Tibial artery (tissue), 4 donors: ENCODE data around the gene UPK2.

Experiments used
- DNase-seq, 2 donors: peaks; one replicate each; pipeline ENCODE4 v3.0.0-alpha.2; 2019
- H3K27ac ChIP-seq, 2 donors: fragments of 200-600 bp; sonication (generic) in 1 of 2; 1 replicate in 1 of 2; 2 replicates in 1 of 2; pipeline ENCODE4 v1.5.1; 2018 to 2019; ENCODE audit warnings: mild to moderate bottlenecking in 1 of 2
- H3K27me3 ChIP-seq, 2 donors: fragments of 200-600 bp; sonication (generic) in 1 of 2; one replicate each; pipeline versions ENCODE4 v1.5.1 to v1.6.0; 2016 to 2019
- H3K36me3 ChIP-seq, 3 donors: fragments of 200-600 bp; sonication (generic) in 2 of 3; one replicate each; pipeline ENCODE4 v1.5.1; 2016 to 2019; ENCODE audit warnings: mild to moderate bottlenecking in 2 of 3
- H3K4me1 ChIP-seq, 4 donors: fragments of 200-600 bp; sonication (generic) in 2 of 4; 1 replicate in 3 of 4; 2 replicates in 1 of 4; pipeline ENCODE4 v1.5.1; 2016 to 2019
- H3K4me3 ChIP-seq, 2 donors: fragments of 200-600 bp; sonication (generic) in 1 of 2; 1 replicate in 1 of 2; 2 replicates in 1 of 2; pipeline ENCODE4 v1.5.1; 2018 to 2019; ENCODE audit warnings: mild to moderate bottlenecking in 2 of 2
- H3K9me3 ChIP-seq, 3 donors: fragments of 200-600 bp; sonication (generic) in 1 of 3; one replicate each; pipeline ENCODE4 v1.5.1; 2016 to 2019
- CTCF ChIP-seq, 2 experiments: fragments of 200-600 bp in 1 of 2; fragments of 450-650 bp in 1 of 2; IDR thresholded peaks; one replicate each; pipeline ENCODE4 v1.5.1; 2017 to 2019; ENCODE audit warnings: antibody characterized with exemption in 2 of 2, mild to moderate bottlenecking in 1 of 2, moderate library complexity in 1 of 2
- intact Hi-C: fragments of 100-400 bp; cut with DNase I; formaldehyde crosslinking; loops from one replicate; pipeline ENCODE4 v1.15.0; 2023; ENCODE audit warnings: low total_unique reads

The UPK2 gene

GRCh38 chr11:118921121-118921928 is 34.8 kb upstream of the UPK2 start:
- Histone ChIP-seq H3K27ac (peak overlapping the region; percentile 85 to 99), H3K4me1 (peaks cover 28 to 77% (median 64%) of the 10 kb centered on the region in 4 donors), H3K36me3 (no peaks in the 10 kb centered on the region), H3K4me3 (peak overlapping the region; percentile 72 to 91), H3K9me3 (no peaks in the 10 kb centered on the region), H3K27me3 (no peaks in the 10 kb centered on the region)
- intact Hi-C loops, result no loop called here
- no peak for TF ChIP-seq CTCF (IDR thresholded peaks at IDR 0.05)
- DNase-seq, result peak; percentile 91 to 95

DNA sequence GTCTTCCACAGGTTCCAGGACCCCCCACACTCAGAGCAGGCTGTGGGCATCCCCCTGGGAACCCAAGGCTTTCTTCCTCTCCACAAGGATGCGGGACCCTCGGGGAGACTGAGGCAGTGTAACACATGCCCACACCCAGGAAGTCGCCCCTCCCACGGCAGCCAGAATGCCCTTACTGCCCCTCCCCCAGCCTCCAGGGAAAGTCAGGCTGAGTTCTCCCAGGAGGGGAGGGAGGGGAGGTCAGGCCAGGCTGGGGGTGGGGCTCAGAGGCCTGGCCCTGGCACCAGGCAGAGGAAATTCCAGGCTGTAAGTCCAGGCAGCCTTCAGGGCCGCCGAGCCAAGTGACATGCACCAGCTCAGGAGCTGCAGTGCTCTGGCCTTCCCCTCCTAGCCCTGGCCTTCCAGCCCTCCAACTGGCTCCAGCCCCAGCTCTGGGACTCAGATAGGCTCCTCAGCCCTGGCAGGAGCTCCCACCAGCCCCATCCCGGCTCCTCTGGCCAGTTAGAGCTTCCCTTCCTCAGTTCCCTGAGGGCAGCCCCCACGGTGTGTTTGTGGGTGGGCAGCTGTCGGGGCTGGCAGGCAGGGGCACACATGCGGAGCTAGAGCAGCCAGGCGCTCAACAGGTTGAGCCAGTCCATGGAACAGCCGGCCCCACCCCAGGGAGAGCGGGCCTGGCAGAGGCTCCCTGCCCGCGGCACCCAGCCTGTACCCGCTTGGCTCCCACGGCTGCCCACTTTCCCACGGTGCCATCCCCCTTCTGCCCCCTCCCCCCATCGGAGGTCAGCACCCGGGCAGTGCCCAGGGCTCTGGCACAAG is 34.0 kb upstream of the UPK2 start:
- H3K4me1 ChIP-seq, result peaks cover 21 to 73% (median 63%) of the 10 kb centered on the region in 4 donors
- intact Hi-C loops, result no loop called here
- H3K27ac ChIP-seq, result peak overlapping the region; percentile 85 to 99
- H3K36me3 ChIP-seq, result no peaks in the 10 kb centered on the region
- H3K27me3 ChIP-seq, result no peaks in the 10 kb centered on the region
- DNase-seq, result peak; percentile 87 to 97
- peak overlapping the region; percentile 72 to 91 for H3K4me3 ChIP-seq
- no peak for TF ChIP-seq CTCF (IDR thresholded peaks at IDR 0.05)
- H3K9me3 ChIP-seq, result no peaks in the 10 kb centered on the region

GRCh38 chr11:118922745-118923627 is 33.1 kb upstream of the UPK2 start:
- H3K4me3 ChIP-seq, result peak overlapping the region; percentile 72 to 91
- no peaks in the 10 kb centered on the region for H3K27me3 ChIP-seq
- TF ChIP-seq CTCF (IDR thresholded peaks at IDR 0.05), result no peak
- peak overlapping the region; percentile 85 to 99 for H3K27ac ChIP-seq
- H3K4me1 ChIP-seq, result peaks cover 21 to 72% (median 62%) of the 10 kb centered on the region in 4 donors
- intact Hi-C loops, result no loop called here
- H3K36me3 ChIP-seq, result no peaks in the 10 kb centered on the region
- DNase-seq, result peak; percentile 20 to 68
- no peaks in the 10 kb centered on the region for H3K9me3 ChIP-seq

DNA sequence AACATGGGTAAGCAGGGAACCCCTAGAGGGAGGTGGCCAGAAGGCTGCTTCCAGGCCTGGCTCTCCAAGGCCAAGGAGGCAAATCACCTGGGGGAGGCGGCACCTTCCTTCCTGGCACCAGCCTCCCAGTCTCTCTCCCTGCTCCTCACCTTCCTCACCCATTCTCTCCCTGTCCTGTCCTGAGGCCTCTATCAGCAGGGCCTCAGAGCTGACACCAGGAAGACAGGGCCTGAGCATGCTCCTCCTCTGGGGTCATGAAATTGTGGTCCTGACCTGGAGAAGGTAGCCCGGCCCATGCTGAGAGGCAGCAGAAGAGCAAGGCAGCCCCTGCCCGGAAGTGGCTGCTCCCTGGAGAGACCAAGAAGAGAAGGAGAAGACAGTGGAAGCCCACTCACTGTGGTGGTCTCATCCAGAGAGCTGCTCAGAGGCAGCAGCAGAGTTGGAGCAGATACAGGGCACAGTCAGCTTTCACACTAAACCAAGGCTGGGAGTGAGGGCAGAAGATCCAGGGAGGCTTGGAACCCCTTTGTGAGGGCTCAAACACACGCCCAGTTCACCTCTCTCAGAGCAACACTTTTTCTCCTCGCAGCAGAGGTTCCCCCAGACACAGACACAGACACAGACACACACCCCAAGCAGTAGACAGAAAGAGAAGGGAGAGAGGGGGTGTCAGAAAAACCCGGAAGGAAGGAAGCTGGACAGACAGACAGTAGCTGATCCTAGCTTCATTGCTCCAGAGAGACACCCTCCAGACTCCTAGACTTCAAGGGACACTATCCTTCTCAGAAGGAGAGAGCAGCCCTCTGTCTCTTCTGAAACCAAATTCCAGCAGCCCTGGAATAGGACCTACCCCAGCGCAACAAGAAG is 32.1 kb upstream of the UPK2 start:
- peak; percentile 20 to 67 for DNase-seq
- intact Hi-C loops, result no loop called here
- Histone ChIP-seq H3K27me3 (no peaks in the 10 kb centered on the region), H3K4me3 (peak overlapping the region; percentile 72 to 91), H3K36me3 (no peaks in the 10 kb centered on the region), H3K4me1 (peaks cover 21 to 66% (median 57%) of the 10 kb centered on the region in 4 donors), H3K27ac (peak overlapping the region; percentile 85 to 99), H3K9me3 (no peaks in the 10 kb centered on the region)
- TF ChIP-seq CTCF (IDR thresholded peaks at IDR 0.05), result no peak
